IPS DF 19.7 (cell line): ENCODE results near the gene CD300A.
"Not testable (repeated sequence)": the region's sequence is repeated elsewhere in the genome, so short reads cannot be mapped to it uniquely, and the experiment has no call there.

Source experiments
- DNase-seq: peaks from one replicate; pipeline ENCODE4 v3.0.0-alpha.2; 2013; ENCODE audit warnings: low read depth, low spot score

The CD300A gene

GRCh38 chr17:74518413-74518981 lies 52.1 kb downstream of the CD300A start:
- DNase-seq: not testable (repeated sequence)

- no peak for DNase-seq
Measured at GRCh38 chr17:74520016-74520434, 53.6 kb downstream of the CD300A start.

GRCh38 chr17:74520790-74521480 lies 54.5 kb downstream of the CD300A start:
- no peak for DNase-seq

- DNase-seq: no peak
Measured at GRCh38 chr17:74521701-74522201, 55.3 kb downstream of the CD300A start.

- no peak for DNase-seq
Measured at GRCh38 chr17:74522381-74523105, 56.1 kb downstream of the CD300A start.

GRCh38 chr17:74523308-74523707 lies 56.9 kb downstream of the CD300A start:
- no peak for DNase-seq

- DNase-seq: no peak
Measured at GRCh38 chr17:74524653-74525464, 58.4 kb downstream of the CD300A start.

- DNase-seq: no peak
Measured at GRCh38 chr17:74525465-74525725, 59.0 kb downstream of the CD300A start.

GRCh38 chr17:74525781-74526288 lies 59.4 kb downstream of the CD300A start:
- no peak for DNase-seq

GRCh38 chr17:74526681-74527080 lies 60.2 kb downstream of the CD300A start:
- DNase-seq: no peak

- DNase-seq: no peak
Measured at GRCh38 chr17:74527081-74527480, 60.6 kb downstream of the CD300A start.

- no peak for DNase-seq
Measured at GRCh38 chr17:74527756-74528155, 61.3 kb downstream of the CD300A start.

GRCh38 chr17:74528491-74529199 lies 62.2 kb downstream of the CD300A start:
- DNase-seq: no peak

- no peak for DNase-seq
Measured at GRCh38 chr17:74529243-74529642, 62.8 kb downstream of the CD300A start.

GRCh38 chr17:74530831-74531150 lies 64.4 kb downstream of the CD300A start:
- no peak for DNase-seq

- no peak for DNase-seq
Measured at GRCh38 chr17:74531231-74531761, 64.9 kb downstream of the CD300A start, which contains the start of gene CD300LB. Gene CD300LB, minus strand, starts transcription at chr17:74531475. Its CDS starts 125 bp downstream, at chr17:74531350.

GRCh38 chr17:74532115-74532514 lies 65.7 kb downstream of the CD300A start:
- peak; percentile 59 for DNase-seq
